ENCODE data around the gene STIM2.

The STIM2 gene

DNA sequence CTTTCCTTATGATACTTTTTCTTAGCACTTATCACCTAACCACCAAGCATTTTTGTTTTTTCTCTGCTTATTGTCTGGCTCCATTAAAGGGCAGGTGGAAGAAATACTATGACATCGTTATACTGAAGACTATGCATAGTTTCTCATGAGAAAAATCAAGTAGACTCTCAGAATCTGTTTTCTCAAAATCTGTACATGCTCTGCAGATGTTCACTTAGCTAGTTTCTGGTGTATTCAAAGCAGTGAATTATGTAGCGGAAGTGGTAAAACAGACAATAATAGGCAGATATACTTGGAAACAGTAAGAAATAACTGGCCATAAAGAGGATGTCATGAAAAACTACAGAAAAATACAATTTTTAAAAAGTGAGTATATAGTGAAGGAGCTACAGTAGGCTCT is 146.0 kb downstream of the STIM2 start:
- Histone ChIP-seq H2BK5ac (ENCODE audit: low read depth, low read length, poor library complexity) (no peak overlapping the region), H3K9me3 (ENCODE audit: insufficient read depth, low read depth, low read length) (no peaks in the 10 kb centered on the region), H3K79me2 (ENCODE audit: control insufficient read depth, insufficient read depth, low read length, poor library complexity) (no peaks in the 10 kb centered on the region), H2BK12ac (ENCODE audit: low read length) (no peak overlapping the region), H4K8ac (ENCODE audit: low read depth, low read length) (no peak overlapping the region), H4K12ac (ENCODE audit: low read depth, low read length) (no peak overlapping the region), H4K91ac (ENCODE audit: low read depth, low read length) (no peak overlapping the region), H3K36me3 (ENCODE audit: control insufficient read depth in 1 of 2, insufficient read depth in 2 of 2, low read length in 2 of 2) (peaks cover 0 to 2% of the 10 kb centered on the region in 2 experiments), H3K27me3 (ENCODE audit: insufficient read depth, low read length) (no peaks in the 10 kb centered on the region), H2BK120ac (ENCODE audit: insufficient read depth, low read length, poor library complexity) (no peak overlapping the region), H3K14ac (ENCODE audit: low read length) (no peak overlapping the region), H3K4me2 (ENCODE audit: low read length) (no peak overlapping the region), H3K4ac (ENCODE audit: low read depth, low read length) (no peak overlapping the region), H3K4me1 (ENCODE audit: control insufficient read depth in 1 of 2, insufficient read depth in 2 of 2, low read length in 2 of 2) (no peaks in the 10 kb centered on the region), H3K18ac (ENCODE audit: low read length) (no peak overlapping the region), H3K9ac (ENCODE audit: low read length) (no peak overlapping the region), H3K23ac (ENCODE audit: low read length) (no peak overlapping the region), H3K79me1 (ENCODE audit: low read length) (no peaks in the 10 kb centered on the region), H3K27ac (ENCODE audit: low read depth, low read length) (no peak overlapping the region), H2AK5ac (ENCODE audit: low read length) (no peak overlapping the region), H3K4me3 (ENCODE audit: low read depth, low read length) (no peak overlapping the region), H2AFZ (ENCODE audit: insufficient read depth, low read length, poor library complexity) (no peak overlapping the region)
- WGBS (ENCODE audit: extremely low coverage, insufficient coverage, insufficient read length), result no CpG with 5 or more reads among the region's 2 CpGs
- DNase-seq, result no peak

DNA sequence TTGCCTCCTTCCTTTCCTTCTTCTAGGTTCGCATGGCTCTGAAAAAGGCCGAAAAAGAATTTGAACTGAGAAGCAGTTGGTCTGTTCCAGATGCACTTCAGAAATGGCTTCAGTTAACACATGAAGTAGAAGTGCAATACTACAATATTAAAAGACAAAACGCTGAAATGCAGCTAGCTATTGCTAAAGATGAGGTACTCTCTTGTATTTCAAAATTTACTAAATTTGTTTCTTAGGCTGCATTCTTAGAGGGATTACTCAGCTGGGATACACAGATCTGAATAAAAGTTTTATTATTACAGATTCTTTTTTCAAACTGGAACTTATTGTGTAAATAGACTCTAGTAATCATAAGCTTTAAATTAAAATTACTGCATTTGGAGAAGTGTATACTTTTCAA is 146.9 kb downstream of the STIM2 start:
- Histone ChIP-seq H4K12ac (ENCODE audit: low read depth, low read length) (no peak overlapping the region), H2AK5ac (ENCODE audit: low read length) (no peak overlapping the region), H3K23ac (ENCODE audit: low read length) (no peak overlapping the region), H3K79me2 (ENCODE audit: control insufficient read depth, insufficient read depth, low read length, poor library complexity) (no peaks in the 10 kb centered on the region), H2BK12ac (ENCODE audit: low read length) (no peak overlapping the region), H2BK120ac (ENCODE audit: insufficient read depth, low read length, poor library complexity) (no peak overlapping the region), H3K14ac (ENCODE audit: low read length) (no peak overlapping the region), H2AFZ (ENCODE audit: insufficient read depth, low read length, poor library complexity) (no peak overlapping the region), H3K4me3 (ENCODE audit: low read depth, low read length) (no peak overlapping the region), H3K27ac (ENCODE audit: low read depth, low read length) (no peak overlapping the region), H3K4ac (ENCODE audit: low read depth, low read length) (no peak overlapping the region), H3K4me1 (ENCODE audit: control insufficient read depth in 1 of 2, insufficient read depth in 2 of 2, low read length in 2 of 2) (no peaks in the 10 kb centered on the region), H3K9ac (ENCODE audit: low read length) (no peak overlapping the region), H4K91ac (ENCODE audit: low read depth, low read length) (no peak overlapping the region), H3K79me1 (ENCODE audit: low read length) (no peaks in the 10 kb centered on the region), H4K8ac (ENCODE audit: low read depth, low read length) (no peak overlapping the region), H2BK5ac (ENCODE audit: low read depth, low read length, poor library complexity) (no peak overlapping the region), H3K27me3 (ENCODE audit: insufficient read depth, low read length) (no peaks in the 10 kb centered on the region), H3K9me3 (ENCODE audit: insufficient read depth, low read depth, low read length) (no peaks in the 10 kb centered on the region), H3K18ac (ENCODE audit: low read length) (no peak overlapping the region), H3K36me3 (ENCODE audit: control insufficient read depth in 1 of 2, insufficient read depth in 2 of 2, low read length in 2 of 2) (peaks cover 0 to 2% of the 10 kb centered on the region in 2 experiments), H3K4me2 (ENCODE audit: low read length) (no peak overlapping the region)
- no peak for DNase-seq
- no CpG with 5 or more reads among the region's 3 CpGs for WGBS (ENCODE audit: extremely low coverage, insufficient coverage, insufficient read length)

DNA sequence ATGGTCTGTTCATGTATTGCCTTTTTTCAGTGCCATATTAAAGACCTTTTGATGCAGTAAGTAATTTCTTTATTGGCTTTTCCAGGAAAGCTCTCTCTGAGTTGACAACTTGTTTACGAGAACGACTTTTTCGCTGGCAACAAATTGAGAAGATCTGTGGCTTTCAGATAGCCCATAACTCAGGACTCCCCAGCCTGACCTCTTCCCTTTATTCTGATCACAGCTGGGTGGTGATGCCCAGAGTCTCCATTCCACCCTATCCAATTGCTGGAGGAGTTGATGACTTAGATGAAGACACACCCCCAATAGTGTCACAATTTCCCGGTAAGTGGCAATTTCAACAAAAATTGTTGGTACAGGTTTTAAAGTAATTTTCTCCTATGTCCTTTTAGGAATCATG is 148.0 kb downstream of the STIM2 start:
- Histone ChIP-seq H3K36me3 (ENCODE audit: control insufficient read depth in 1 of 2, insufficient read depth in 2 of 2, low read length in 2 of 2) (peaks cover 0 to 2% of the 10 kb centered on the region in 2 experiments), H2BK120ac (ENCODE audit: insufficient read depth, low read length, poor library complexity) (no peak overlapping the region), H3K79me1 (ENCODE audit: low read length) (no peaks in the 10 kb centered on the region), H3K4me1 (ENCODE audit: control insufficient read depth in 1 of 2, insufficient read depth in 2 of 2, low read length in 2 of 2) (no peaks in the 10 kb centered on the region), H4K8ac (ENCODE audit: low read depth, low read length) (no peak overlapping the region), H3K4me3 (ENCODE audit: low read depth, low read length) (no peak overlapping the region), H2BK12ac (ENCODE audit: low read length) (no peak overlapping the region), H3K9me3 (ENCODE audit: insufficient read depth, low read depth, low read length) (no peaks in the 10 kb centered on the region), H3K14ac (ENCODE audit: low read length) (no peak overlapping the region), H3K4me2 (ENCODE audit: low read length) (no peak overlapping the region), H3K4ac (ENCODE audit: low read depth, low read length) (no peak overlapping the region), H2AK5ac (ENCODE audit: low read length) (no peak overlapping the region), H2BK5ac (ENCODE audit: low read depth, low read length, poor library complexity) (no peak overlapping the region), H3K27ac (ENCODE audit: low read depth, low read length) (no peak overlapping the region), H3K23ac (ENCODE audit: low read length) (no peak overlapping the region), H2AFZ (ENCODE audit: insufficient read depth, low read length, poor library complexity) (no peak overlapping the region), H3K27me3 (ENCODE audit: insufficient read depth, low read length) (no peaks in the 10 kb centered on the region), H4K12ac (ENCODE audit: low read depth, low read length) (no peak overlapping the region), H4K91ac (ENCODE audit: low read depth, low read length) (no peak overlapping the region), H3K9ac (ENCODE audit: low read length) (no peak overlapping the region), H3K18ac (ENCODE audit: low read length) (no peak overlapping the region), H3K79me2 (ENCODE audit: control insufficient read depth, insufficient read depth, low read length, poor library complexity) (no peaks in the 10 kb centered on the region)
- no CpG with 5 or more reads among the region's 4 CpGs for WGBS (ENCODE audit: extremely low coverage, insufficient coverage, insufficient read length)
- DNase-seq, result no peak

DNA sequence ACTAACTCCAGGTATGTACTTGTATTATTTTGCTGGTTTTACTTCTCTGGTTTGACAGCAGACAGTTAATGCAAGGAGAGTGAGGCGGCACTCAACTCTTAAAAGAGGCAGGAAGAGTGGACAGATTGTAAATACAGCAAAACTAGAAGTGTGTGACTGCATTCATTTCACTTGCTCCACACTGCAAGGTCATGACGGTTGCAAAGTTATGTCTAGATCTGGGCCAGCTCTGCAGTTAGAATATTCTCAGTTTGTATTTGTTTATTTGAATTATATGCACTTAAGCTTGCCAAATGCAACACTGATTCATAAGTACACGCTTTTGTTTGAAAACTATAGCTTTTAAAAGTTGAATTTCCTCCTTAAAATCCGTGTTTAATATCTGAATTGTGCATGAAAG is 148.9 kb downstream of the STIM2 start:
- H3K79me2 ChIP-seq (ENCODE audit: control insufficient read depth, insufficient read depth, low read length, poor library complexity), result no peaks in the 10 kb centered on the region
- H3K9me3 ChIP-seq (ENCODE audit: insufficient read depth, low read depth, low read length), result no peaks in the 10 kb centered on the region
- H2BK120ac ChIP-seq (ENCODE audit: insufficient read depth, low read length, poor library complexity), result no peak overlapping the region
- no peak overlapping the region for H2BK12ac ChIP-seq (ENCODE audit: low read length)
- H3K4me3 ChIP-seq (ENCODE audit: low read depth, low read length), result no peak overlapping the region
- no peak overlapping the region for H2AFZ ChIP-seq (ENCODE audit: insufficient read depth, low read length, poor library complexity)
- no peak overlapping the region for H4K8ac ChIP-seq (ENCODE audit: low read depth, low read length)
- no peaks in the 10 kb centered on the region for H3K27me3 ChIP-seq (ENCODE audit: insufficient read depth, low read length)
- H2AK5ac ChIP-seq (ENCODE audit: low read length), result no peak overlapping the region
- H3K14ac ChIP-seq (ENCODE audit: low read length), result no peak overlapping the region
- no peak overlapping the region for H3K4me2 ChIP-seq (ENCODE audit: low read length)
- H3K36me3 ChIP-seq (ENCODE audit: control insufficient read depth in 1 of 2, insufficient read depth in 2 of 2, low read length in 2 of 2), result peaks cover 0 to 2% of the 10 kb centered on the region in 2 experiments
- H3K4ac ChIP-seq (ENCODE audit: low read depth, low read length), result no peak overlapping the region
- WGBS (ENCODE audit: extremely low coverage, insufficient coverage, insufficient read length), result no CpG with 5 or more reads among the region's 4 CpGs
- no peak for DNase-seq
- H3K18ac ChIP-seq (ENCODE audit: low read length), result no peak overlapping the region
- no peak overlapping the region for H4K12ac ChIP-seq (ENCODE audit: low read depth, low read length)
- H3K79me1 ChIP-seq (ENCODE audit: low read length), result no peaks in the 10 kb centered on the region
- H3K27ac ChIP-seq (ENCODE audit: low read depth, low read length), result no peak overlapping the region
- no peak overlapping the region for H2BK5ac ChIP-seq (ENCODE audit: low read depth, low read length, poor library complexity)
- H3K9ac ChIP-seq (ENCODE audit: low read length), result no peak overlapping the region
- no peaks in the 10 kb centered on the region for H3K4me1 ChIP-seq (ENCODE audit: control insufficient read depth in 1 of 2, insufficient read depth in 2 of 2, low read length in 2 of 2)
- no peak overlapping the region for H3K23ac ChIP-seq (ENCODE audit: low read length)
- H4K91ac ChIP-seq (ENCODE audit: low read depth, low read length), result no peak overlapping the region
